Endothelial cell of umbilical vein (primary cell): ENCODE measurements around the gene PRSS35. TPM values are rescaled to one million over a fixed set of nuclear protein-coding genes. Genes with fewer than 3 reads are reported as not detected.

Experiments used
- BruUV-seq: library from RNA; stranded (reverse); fragments of 400-500 nt; replicated peaks from 2 replicates; lab custom pipeline; 2021; lab: Mats Ljungman, UMichigan
- CTCF ChIA-PET: fragments of 300-600, 350-600 bp; sonication (Branson Sonifier 250); formaldehyde crosslinking; loops from one replicate; lab custom pipeline; 2021; ENCODE audit warnings: antibody characterized with exemption, inconsistent platforms; lab: Charles Lee
- POLR2A ChIA-PET: fragments of 300-600, 350-600 bp; sonication (Branson Sonifier 250); formaldehyde crosslinking; loops from one replicate; lab custom pipeline; 2021; ENCODE audit warnings: antibody characterized with exemption, inconsistent platforms; lab: Charles Lee
- DNase-seq: peaks from one replicate; pipeline ENCODE4 v3.0.0-alpha.2; 2011; ENCODE audit warnings: low read depth, low spot score
- FAIRE-seq: peaks from 2 replicates; lab custom pipeline; 2011; peaks lifted over from hg19 to GRCh38; lab: Jason Lieb, UNC
- H2AFZ ChIP-seq: 2 replicates; pipeline ENCODE4 v1.6.0; 2012; ENCODE audit warnings: low read depth, low read length, control low read depth, inconsistent platforms
- H3K27ac ChIP-seq: 2 replicates; pipeline ENCODE4 v1.5.1; 2011; ENCODE audit warnings: low read depth, mild to moderate bottlenecking, control low read depth, low read length, moderate library complexity; ENCODE audit not compliant: insufficient read depth
- H3K27me3 ChIP-seq, 2 experiments: 2 replicates each; pipeline versions ENCODE4 v1.6.0 to v1.6.1; 2011; ENCODE audit warnings: low read length in 2 of 2, mixed read lengths in 1 of 2; ENCODE audit not compliant: control insufficient read depth in 2 of 2, insufficient read depth in 2 of 2
- H3K36me3 ChIP-seq, 2 experiments: 2 replicates in 1 of 2; 3 replicates in 1 of 2; pipeline ENCODE4 v1.5.1; 2011; ENCODE audit warnings: low read length in 2 of 2, mild to moderate bottlenecking in 1 of 2, moderate library complexity in 1 of 2; ENCODE audit not compliant: control insufficient read depth in 2 of 2, insufficient read depth in 2 of 2; ENCODE audit errors: extremely low read depth in 1 of 2
- H3K4me1 ChIP-seq: 3 replicates; pipeline ENCODE4 v1.5.1; 2011; ENCODE audit warnings: mild to moderate bottlenecking, low read length; ENCODE audit not compliant: control insufficient read depth, insufficient read depth; ENCODE audit errors: extremely low read depth
- H3K4me2 ChIP-seq: 2 replicates; pipeline ENCODE4 v1.6.1; 2011; ENCODE audit warnings: low read length, control low read depth, mixed read lengths; ENCODE audit not compliant: insufficient read depth
- H3K4me3 ChIP-seq, 3 experiments: fragments of 200-600 bp in 1 of 3; sonication (generic), shearing (Covaris generic) in 1 of 3; replicated peaks in 1 of 3; 2 replicates each; pipeline ENCODE4 v1.5.1; 2011 to 2016; ENCODE audit warnings: control low read depth in 3 of 3, low read length in 3 of 3, mild to moderate bottlenecking in 2 of 3, inconsistent platforms in 1 of 3, low read depth in 1 of 3, moderate library complexity in 1 of 3; ENCODE audit not compliant: insufficient read depth in 1 of 3
- H3K79me2 ChIP-seq: 2 replicates; pipeline ENCODE4 v1.6.0; 2012; ENCODE audit warnings: low read length, inconsistent platforms; ENCODE audit not compliant: control insufficient read depth, insufficient read depth
- H3K9ac ChIP-seq: replicated peaks from 2 replicates; pipeline ENCODE3; 2011; ENCODE audit warnings: low read length, control low read depth; ENCODE audit not compliant: insufficient read depth; ENCODE audit errors: extremely low read depth
- H3K9me1 ChIP-seq: replicated peaks from 3 replicates; pipeline ENCODE4 v1.6.0; 2011; ENCODE audit warnings: mild to moderate bottlenecking, low read length; ENCODE audit not compliant: control insufficient read depth, insufficient read depth; ENCODE audit errors: extremely low read depth
- H3K9me3 ChIP-seq: replicated peaks from 2 replicates; pipeline ENCODE4 v1.5.1; 2012; ENCODE audit warnings: low read length, inconsistent platforms; ENCODE audit not compliant: control insufficient read depth, insufficient read depth
- H4K20me1 ChIP-seq: replicated peaks from 2 replicates; pipeline ENCODE3; 2011; ENCODE audit warnings: mild to moderate bottlenecking, low read length; ENCODE audit not compliant: control insufficient read depth, insufficient read depth; ENCODE audit errors: extremely low read depth
- EZH2 ChIP-seq: IDR thresholded peaks from 2 replicates; pipeline ENCODE4 v1.6.1; 2012; ENCODE audit warnings: borderline replicate concordance, low read depth, mild to moderate bottlenecking, moderate library complexity, low read length, inconsistent platforms; ENCODE audit not compliant: severe bottlenecking
- FOS ChIP-seq: IDR thresholded peaks from 2 replicates; pipeline ENCODE4 v1.6.1; 2011; ENCODE audit warnings: mild to moderate bottlenecking, low read length, moderate library complexity, borderline replicate concordance; ENCODE audit not compliant: insufficient read depth
- GATA2 ChIP-seq: IDR thresholded peaks from 2 replicates; pipeline ENCODE4 v1.7.0; 2011; ENCODE audit warnings: low read depth, mild to moderate bottlenecking, moderate library complexity, mixed read lengths, low read length; ENCODE audit not compliant: insufficient read length, insufficient read depth
- JUN ChIP-seq: IDR thresholded peaks from 2 replicates; pipeline ENCODE4 v1.6.1; 2011; ENCODE audit warnings: borderline replicate concordance, low read depth; ENCODE audit not compliant: insufficient read length, insufficient read depth
- MYC ChIP-seq: IDR thresholded peaks from one replicate; pipeline ENCODE4 v1.6.1; 2011; ENCODE audit warnings: mild to moderate bottlenecking, low read depth, low read length
- POLR2A ChIP-seq: IDR thresholded peaks from 2 replicates; pipeline ENCODE4 v1.6.1; 2012; ENCODE audit warnings: low read depth, mild to moderate bottlenecking, control low read depth, low read length
- POLR2AphosphoS5 ChIP-seq: IDR thresholded peaks from 2 replicates; pipeline ENCODE4 v1.6.1; 2012; ENCODE audit warnings: low read depth, mild to moderate bottlenecking, control low read depth, low read length, moderate library complexity; ENCODE audit not compliant: insufficient read depth
- dilution Hi-C: fragments of 300-500 bp; cut with MboI; formaldehyde crosslinking; loops from one replicate; pipeline ENCODE4 v1.15.0; 2019; ENCODE audit warnings: low sequenced_read_pairs; ENCODE audit not compliant: extremely low pct_ligation_motif_present
- intact Hi-C: fragments of 100-400 bp; cut with micrococcal nuclease; formaldehyde crosslinking; loops from one replicate; pipeline ENCODE4 v1.10.0; 2022
- polyA plus RNA-seq, 4 experiments: library from polyadenylated mRNA; depleted of rRNA in 3 of 4; stranded (reverse) in 3 of 4; unstranded in 1 of 4; fragments of >200 nt; gene quantifications; 2 replicates each; pipeline versions ENCODE4 v1.2.1 to v1.2.3, GENCODE V29; 2011 to 2012; ENCODE audit warnings: missing spikeins in 1 of 4
- total RNA-seq: library from RNA; stranded (reverse); gene quantifications from 2 replicates; pipeline ENCODE4 v1.2.3, GENCODE V29; 2021
- TF ChIP-seq, protein P1 (sequence below), 2 donors: IDR thresholded peaks; 1 replicate in 1 of 2; 2 replicates in 1 of 2; pipeline ENCODE4 v1.5.1; 2011; ENCODE audit warnings: low read length in 2 of 2, mild to moderate bottlenecking in 2 of 2, moderate library complexity in 2 of 2, control low read depth in 1 of 2, inconsistent platforms in 1 of 2, low read depth in 1 of 2; ENCODE audit not compliant: insufficient read depth in 1 of 2; ENCODE audit errors: extremely low read depth in 1 of 2
- TF ChIP-seq, protein P2 (sequence below): IDR thresholded peaks from 2 replicates; pipeline ENCODE4 v1.6.1; 2011; ENCODE audit not compliant: insufficient read depth, insufficient read length

Gene PRSS35
- total and polyA plus RNA-seq, 2 donors (not counting 3 experiments of a cell fraction or from before 2014, with no cell fraction given): not detected

DNA sequence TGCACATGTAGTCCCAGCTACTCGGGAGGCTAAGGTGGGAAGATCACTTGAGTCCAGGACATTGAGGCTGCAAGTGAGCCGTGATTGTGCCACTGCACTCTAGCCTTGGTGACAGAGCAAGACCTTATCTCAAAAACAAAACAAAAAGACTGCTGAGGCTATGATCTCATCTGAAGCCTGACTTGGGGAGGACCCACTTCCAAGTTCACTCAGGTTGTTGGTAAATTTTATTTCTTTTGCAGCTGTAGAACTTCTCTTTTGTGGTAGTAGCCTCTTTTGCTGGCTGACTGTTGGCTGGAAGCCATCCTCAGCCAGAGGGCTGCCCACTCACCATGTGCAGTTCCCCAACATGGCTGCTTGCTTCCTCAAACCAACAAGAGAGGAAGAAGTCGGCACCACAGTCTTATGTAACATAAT is 44.7 kb upstream of the PRSS35 start:
- Histone ChIP-seq H3K9ac (no peak overlapping the region), H3K4me1 (no peaks in the 10 kb centered on the region), H4K20me1 (no peaks in the 10 kb centered on the region), H3K36me3 (no peaks in the 10 kb centered on the region), H3K9me3 (no peaks in the 10 kb centered on the region), H3K4me2 (no peak overlapping the region), H3K27me3 (peaks cover 0 to 4% of the 10 kb centered on the region in 2 experiments), H3K4me3 (no peak overlapping the region), H3K79me2 (no peaks in the 10 kb centered on the region), H3K27ac (no peak overlapping the region), H3K9me1 (no peaks in the 10 kb centered on the region), H2AFZ (no peak overlapping the region)
- CTCF ChIA-PET: no interaction called here
- intact Hi-C loops: no loop called here
- no peak for DNase-seq
- no peak for FAIRE-seq
- no TSS peak for BruUV-seq
- TF ChIP-seq, protein P1, sequence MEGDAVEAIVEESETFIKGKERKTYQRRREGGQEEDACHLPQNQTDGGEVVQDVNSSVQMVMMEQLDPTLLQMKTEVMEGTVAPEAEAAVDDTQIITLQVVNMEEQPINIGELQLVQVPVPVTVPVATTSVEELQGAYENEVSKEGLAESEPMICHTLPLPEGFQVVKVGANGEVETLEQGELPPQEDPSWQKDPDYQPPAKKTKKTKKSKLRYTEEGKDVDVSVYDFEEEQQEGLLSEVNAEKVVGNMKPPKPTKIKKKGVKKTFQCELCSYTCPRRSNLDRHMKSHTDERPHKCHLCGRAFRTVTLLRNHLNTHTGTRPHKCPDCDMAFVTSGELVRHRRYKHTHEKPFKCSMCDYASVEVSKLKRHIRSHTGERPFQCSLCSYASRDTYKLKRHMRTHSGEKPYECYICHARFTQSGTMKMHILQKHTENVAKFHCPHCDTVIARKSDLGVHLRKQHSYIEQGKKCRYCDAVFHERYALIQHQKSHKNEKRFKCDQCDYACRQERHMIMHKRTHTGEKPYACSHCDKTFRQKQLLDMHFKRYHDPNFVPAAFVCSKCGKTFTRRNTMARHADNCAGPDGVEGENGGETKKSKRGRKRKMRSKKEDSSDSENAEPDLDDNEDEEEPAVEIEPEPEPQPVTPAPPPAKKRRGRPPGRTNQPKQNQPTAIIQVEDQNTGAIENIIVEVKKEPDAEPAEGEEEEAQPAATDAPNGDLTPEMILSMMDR (IDR thresholded peaks at IDR 0.05; ENCODE audit: extremely low read depth in 1 of 2, insufficient read depth in 1 of 2, low read depth in 1 of 2, low read length in 2 of 2): no peak
- TF ChIP-seq GATA2 (no peak), EZH2 (no peak), MYC (no peak), POLR2AphosphoS5 (no peak), FOS (no peak), JUN (no peak), POLR2A (no peak)
- TF ChIP-seq, protein P2, sequence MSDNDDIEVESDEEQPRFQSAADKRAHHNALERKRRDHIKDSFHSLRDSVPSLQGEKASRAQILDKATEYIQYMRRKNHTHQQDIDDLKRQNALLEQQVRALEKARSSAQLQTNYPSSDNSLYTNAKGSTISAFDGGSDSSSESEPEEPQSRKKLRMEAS: no peak
- dilution Hi-C loops: no loop called here
- POLR2A ChIA-PET: no interaction called here
